Measurements from ENCODE around the gene OR1K1.

The OR1K1 gene

DNA sequence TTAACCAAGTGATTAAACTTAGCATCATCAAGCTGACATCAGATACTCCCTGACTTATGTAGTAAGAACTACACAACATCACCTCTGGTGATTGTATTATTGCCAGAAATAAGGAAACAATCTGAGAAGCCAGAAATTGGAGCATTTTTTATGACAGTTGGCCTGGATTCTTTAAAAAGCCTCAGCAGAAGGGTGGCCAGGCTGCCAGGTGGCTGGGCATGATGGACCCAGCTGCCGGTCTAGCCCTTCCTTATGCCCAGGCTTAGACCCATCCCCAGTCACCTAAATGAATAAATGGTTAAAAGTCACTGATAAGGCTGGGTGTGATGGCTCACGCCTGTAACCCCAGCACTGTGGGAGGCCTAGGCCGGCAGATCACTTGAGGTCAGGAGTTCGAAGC lies 12.8 kb downstream of the OR1K1 start:
- no peak for TF ChIP-seq TAF1 (IDR thresholded peaks at IDR 0.05; ENCODE audit: borderline replicate concordance, insufficient read depth, low read length)
- TF ChIP-seq, protein P1, sequence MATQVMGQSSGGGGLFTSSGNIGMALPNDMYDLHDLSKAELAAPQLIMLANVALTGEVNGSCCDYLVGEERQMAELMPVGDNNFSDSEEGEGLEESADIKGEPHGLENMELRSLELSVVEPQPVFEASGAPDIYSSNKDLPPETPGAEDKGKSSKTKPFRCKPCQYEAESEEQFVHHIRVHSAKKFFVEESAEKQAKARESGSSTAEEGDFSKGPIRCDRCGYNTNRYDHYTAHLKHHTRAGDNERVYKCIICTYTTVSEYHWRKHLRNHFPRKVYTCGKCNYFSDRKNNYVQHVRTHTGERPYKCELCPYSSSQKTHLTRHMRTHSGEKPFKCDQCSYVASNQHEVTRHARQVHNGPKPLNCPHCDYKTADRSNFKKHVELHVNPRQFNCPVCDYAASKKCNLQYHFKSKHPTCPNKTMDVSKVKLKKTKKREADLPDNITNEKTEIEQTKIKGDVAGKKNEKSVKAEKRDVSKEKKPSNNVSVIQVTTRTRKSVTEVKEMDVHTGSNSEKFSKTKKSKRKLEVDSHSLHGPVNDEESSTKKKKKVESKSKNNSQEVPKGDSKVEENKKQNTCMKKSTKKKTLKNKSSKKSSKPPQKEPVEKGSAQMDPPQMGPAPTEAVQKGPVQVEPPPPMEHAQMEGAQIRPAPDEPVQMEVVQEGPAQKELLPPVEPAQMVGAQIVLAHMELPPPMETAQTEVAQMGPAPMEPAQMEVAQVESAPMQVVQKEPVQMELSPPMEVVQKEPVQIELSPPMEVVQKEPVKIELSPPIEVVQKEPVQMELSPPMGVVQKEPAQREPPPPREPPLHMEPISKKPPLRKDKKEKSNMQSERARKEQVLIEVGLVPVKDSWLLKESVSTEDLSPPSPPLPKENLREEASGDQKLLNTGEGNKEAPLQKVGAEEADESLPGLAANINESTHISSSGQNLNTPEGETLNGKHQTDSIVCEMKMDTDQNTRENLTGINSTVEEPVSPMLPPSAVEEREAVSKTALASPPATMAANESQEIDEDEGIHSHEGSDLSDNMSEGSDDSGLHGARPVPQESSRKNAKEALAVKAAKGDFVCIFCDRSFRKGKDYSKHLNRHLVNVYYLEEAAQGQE (IDR thresholded peaks at IDR 0.05; ENCODE audit: insufficient read depth in 1 of 2, low read depth in 2 of 2, low read length in 2 of 2): no peak
- no peak for TF ChIP-seq SIN3A (IDR thresholded peaks at IDR 0.05; ENCODE audit: borderline replicate concordance, insufficient read depth, low read length)
- no peak for TF ChIP-seq POLR2AphosphoS5 (IDR thresholded peaks at IDR 0.05; ENCODE audit: low read depth, low read length)
- TF ChIP-seq FOXP2 (optimal IDR thresholded peaks at IDR 0.05; ENCODE audit: borderline replicate concordance, extremely low read depth, extremely low read length, insufficient read depth): no peak

DNA sequence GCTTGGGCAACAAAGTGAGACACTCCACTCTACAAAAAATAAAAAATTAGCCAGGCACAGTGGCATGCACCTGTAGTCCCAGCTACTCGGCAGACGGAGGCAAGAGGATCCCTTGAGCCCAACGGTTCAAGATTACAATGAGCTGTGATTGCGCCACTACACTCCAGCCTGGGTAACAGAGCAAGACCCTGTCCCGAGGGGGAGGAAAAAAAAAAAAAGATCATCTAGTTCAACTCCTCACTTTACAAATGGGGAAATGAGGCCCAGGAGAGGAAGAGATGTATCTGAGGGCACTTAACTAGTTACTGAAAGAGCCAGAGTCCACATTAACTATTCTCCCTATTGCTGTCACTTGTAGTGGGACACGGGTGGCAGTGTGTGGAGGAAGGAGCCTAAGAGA lies 14.6 kb downstream of the OR1K1 start:
- TF ChIP-seq, protein P1 (IDR thresholded peaks at IDR 0.05; ENCODE audit: insufficient read depth in 1 of 2, low read depth in 2 of 2, low read length in 2 of 2): no peak
- no peak for TF ChIP-seq SIN3A (IDR thresholded peaks at IDR 0.05; ENCODE audit: borderline replicate concordance, insufficient read depth, low read length)
- TF ChIP-seq POLR2AphosphoS5 (IDR thresholded peaks at IDR 0.05; ENCODE audit: low read depth, low read length): no peak
- no peak for TF ChIP-seq FOXP2 (optimal IDR thresholded peaks at IDR 0.05; ENCODE audit: borderline replicate concordance, extremely low read depth, extremely low read length, insufficient read depth)
- TF ChIP-seq TAF1 (IDR thresholded peaks at IDR 0.05; ENCODE audit: borderline replicate concordance, insufficient read depth, low read length): no peak

DNA sequence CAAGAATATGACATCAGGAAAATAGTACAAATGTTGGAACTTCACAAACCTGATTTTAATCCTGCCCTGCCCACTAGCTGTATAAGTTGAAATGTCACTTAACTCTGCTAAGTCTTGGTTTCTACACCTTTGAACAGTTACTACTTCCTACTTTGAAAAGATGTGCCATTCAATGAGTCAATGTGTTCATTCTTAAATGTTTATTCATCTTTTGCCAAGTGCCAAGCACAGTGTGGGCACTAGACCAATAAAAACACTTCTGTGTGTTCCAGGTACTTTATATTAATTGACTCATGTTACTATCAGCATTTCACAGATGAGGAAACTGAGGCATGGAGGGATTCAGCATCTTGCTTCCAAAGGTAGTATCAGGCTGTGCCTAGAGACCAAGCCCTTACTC lies 15.6 kb downstream of the OR1K1 start:
- TF ChIP-seq POLR2AphosphoS5 (IDR thresholded peaks at IDR 0.05; ENCODE audit: low read depth, low read length): no peak
- TF ChIP-seq TAF1 (IDR thresholded peaks at IDR 0.05; ENCODE audit: borderline replicate concordance, insufficient read depth, low read length): no peak
- no peak for TF ChIP-seq FOXP2 (optimal IDR thresholded peaks at IDR 0.05; ENCODE audit: borderline replicate concordance, extremely low read depth, extremely low read length, insufficient read depth)
- no peak for TF ChIP-seq SIN3A (IDR thresholded peaks at IDR 0.05; ENCODE audit: borderline replicate concordance, insufficient read depth, low read length)
- TF ChIP-seq, protein P1 (IDR thresholded peaks at IDR 0.05; ENCODE audit: insufficient read depth in 1 of 2, low read depth in 2 of 2, low read length in 2 of 2): no peak

DNA sequence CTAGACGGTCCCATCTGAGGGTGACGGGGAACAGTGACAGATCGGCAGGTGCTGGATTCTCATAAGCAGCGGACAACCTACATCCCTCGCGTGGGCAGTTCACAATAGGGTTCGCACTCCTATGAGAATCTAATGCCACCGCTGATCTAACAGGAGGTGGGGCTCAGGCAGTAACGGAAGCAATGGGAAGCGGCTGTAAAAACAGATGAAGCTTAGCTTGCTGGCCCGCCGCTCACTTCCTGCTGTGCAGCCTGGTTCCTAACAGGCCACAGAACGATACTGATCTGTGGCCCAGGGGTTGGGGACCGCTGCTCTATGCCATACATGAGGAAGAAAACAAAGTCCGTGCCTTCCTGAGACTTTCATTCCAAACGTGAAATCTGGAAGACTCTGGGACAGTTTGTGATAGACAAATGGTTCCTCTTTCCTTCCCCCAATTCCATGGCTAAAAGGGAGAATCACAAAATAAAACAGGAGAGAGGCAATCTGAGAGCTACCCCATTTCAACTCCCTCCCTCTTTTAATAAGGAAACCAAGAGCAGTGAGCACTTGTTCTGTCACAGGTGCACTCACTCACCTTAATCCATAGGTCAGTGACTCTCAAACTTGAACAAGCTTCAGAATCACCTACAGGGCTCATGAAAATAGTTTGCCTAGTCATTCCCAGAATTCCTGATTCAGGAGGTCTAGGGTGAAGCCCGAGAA lies 16.4 kb downstream of the OR1K1 start:
- TF ChIP-seq, protein P1 (IDR thresholded peaks at IDR 0.05; ENCODE audit: insufficient read depth in 1 of 2, low read depth in 2 of 2, low read length in 2 of 2): no peak
- TF ChIP-seq POLR2AphosphoS5 (IDR thresholded peaks at IDR 0.05; ENCODE audit: low read depth, low read length) (no peak), SIN3A (IDR thresholded peaks at IDR 0.05; ENCODE audit: borderline replicate concordance, insufficient read depth, low read length) (no peak), TAF1 (IDR thresholded peaks at IDR 0.05; ENCODE audit: borderline replicate concordance, insufficient read depth, low read length) (no peak), FOXP2 (optimal IDR thresholded peaks at IDR 0.05; ENCODE audit: borderline replicate concordance, extremely low read depth, extremely low read length, insufficient read depth) (no peak)

Measured in PFSK-1 (cell line).